T-helper 1 cell treated with Interleukin-12 subunit alpha and Interleukin-12 subunit beta and Interleukin-4 antibody, amounts not matched to agents 30 ng/mL and 1 ng/mL, for 36 hours (primary cell): ENCODE measurements around the gene NTN1. TPM values are rescaled to one million over a fixed set of nuclear protein-coding genes. Genes with fewer than 3 reads are reported as not detected.

Source experiments
- intact Hi-C: fragments of 100-400 bp; cut with micrococcal nuclease; formaldehyde crosslinking; loops from one replicate; pipeline ENCODE4 v1.15.1; 2024
- total RNA-seq: library from RNA; stranded (reverse); gene quantifications from 2 replicates; pipeline ENCODE4 v1.2.3, GENCODE V29; 2022

Gene NTN1
- total RNA-seq, 1 donor from 2014 or later = not detected

DNA sequence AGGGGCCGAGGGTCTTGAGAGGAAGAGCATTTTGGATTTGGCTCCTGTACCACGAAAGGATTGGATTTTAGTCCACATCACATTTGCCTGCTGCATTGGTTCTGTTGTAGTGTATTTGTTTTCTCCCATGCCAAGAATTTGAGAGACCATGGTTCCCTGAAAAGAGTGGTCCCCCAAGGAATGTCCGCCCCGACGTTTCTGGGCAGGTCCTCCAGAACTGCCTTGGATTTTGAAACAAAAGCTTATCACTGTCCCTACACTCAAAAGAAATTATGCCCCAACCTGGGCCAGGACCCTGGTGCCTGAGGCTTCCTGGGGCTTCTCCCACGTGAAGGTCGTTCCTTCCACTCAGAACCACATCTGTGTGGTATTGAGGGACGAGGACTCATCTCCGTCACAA, 10.8 kb downstream of the NTN1 start:
- intact Hi-C loops = no loop called here

DNA sequence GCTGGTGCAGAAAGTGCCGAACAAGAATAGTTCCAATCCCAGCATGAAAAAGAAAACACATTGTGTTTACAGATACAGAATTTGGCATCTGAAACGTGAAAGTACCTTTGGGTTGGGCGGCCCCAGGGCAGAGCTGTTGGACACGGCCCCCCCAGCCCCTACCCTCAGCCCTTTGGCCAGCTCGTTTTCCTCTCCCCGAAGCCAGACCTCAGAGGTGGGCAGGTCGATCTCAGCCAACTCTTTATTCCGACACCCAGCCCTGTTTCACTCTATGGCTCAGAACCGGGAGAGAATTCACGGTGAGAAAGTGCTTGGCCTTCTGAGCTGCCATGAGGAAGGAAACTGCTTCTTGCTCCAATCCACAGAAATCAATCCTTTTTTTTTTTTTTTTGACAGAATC, 11.3 kb downstream of the NTN1 start:
- intact Hi-C loops = no loop called here

DNA sequence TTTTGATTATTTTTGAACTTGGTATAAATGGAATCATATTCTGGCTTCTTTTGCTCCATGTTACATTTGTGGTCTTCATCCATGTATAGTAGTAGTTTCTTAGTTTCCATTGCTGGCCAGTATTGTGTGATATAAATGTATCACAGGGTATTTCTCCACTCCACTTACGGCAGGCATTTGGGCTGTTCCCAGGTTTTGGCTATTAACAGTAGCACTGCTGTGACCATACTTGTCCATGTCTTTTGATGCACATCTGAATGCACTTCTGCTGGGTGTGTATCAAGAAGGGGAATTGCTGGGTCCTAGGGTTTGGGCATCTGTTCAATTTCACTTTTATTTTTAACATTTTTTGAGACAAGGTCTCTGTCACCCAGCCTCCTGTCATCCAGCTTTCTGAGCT, 13.9 kb downstream of the NTN1 start:
- intact Hi-C loops = no loop called here

DNA sequence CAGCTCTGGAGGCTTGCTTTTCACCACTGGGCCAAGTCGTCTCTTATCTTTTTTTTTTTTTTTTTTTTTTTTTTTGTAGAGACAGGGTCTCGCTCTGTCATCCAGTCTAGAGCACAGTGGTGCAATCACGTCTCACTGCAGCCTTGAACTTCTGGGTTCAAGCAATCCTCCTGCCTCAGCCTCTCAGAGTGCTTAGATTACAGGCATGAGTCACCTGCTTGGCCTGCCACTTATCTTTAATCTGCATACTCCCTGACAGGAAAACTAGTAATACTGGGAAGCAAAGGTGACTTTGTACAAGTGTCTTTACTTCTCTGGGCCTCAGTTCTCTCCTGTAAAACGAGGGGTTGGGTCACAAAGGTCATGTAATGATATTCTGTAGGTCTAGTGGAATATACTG, 15.0 kb downstream of the NTN1 start:
- intact Hi-C loops = no loop called here

DNA sequence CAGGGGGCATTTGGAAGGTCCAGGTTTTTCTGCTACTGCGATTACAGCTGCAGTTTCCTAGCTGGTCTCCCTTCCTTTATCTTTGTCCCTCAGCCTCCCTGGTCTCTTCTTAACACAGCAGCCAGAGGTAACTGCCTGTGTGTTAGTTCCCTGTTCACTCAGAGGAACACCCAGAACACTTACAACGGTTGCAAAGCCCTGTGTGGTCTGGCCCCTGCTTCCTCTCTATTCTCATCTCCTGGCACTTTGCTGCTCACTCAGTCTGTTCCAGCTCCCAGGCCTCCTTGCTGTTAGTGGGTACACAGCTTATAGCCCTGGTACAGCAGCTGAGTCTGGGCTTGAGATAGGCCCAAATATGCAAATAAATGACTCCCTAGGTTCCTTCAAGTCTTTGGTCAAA, 16.4 kb downstream of the NTN1 start:
- intact Hi-C loops = no loop called here

DNA sequence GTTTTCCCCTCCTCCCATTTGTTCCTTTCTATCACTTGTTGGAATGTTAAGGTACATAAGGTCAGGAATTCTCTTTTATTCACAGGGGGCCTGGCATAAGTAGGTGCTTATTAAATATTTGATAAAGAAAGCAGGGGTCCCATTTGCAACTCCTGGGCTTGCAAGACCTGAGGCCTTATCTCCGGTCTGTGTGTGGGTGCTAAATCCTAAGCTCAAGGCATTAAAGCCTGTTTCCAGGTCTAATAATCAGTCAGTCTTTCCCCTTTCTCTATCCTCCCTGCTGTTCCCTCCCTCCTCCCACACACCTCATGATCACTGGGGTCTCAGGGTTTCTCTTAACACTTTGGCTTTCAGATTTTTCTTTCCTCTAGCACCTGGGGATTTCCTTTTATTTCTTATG, 17.1 kb downstream of the NTN1 start:
- intact Hi-C loops = no loop called here

DNA sequence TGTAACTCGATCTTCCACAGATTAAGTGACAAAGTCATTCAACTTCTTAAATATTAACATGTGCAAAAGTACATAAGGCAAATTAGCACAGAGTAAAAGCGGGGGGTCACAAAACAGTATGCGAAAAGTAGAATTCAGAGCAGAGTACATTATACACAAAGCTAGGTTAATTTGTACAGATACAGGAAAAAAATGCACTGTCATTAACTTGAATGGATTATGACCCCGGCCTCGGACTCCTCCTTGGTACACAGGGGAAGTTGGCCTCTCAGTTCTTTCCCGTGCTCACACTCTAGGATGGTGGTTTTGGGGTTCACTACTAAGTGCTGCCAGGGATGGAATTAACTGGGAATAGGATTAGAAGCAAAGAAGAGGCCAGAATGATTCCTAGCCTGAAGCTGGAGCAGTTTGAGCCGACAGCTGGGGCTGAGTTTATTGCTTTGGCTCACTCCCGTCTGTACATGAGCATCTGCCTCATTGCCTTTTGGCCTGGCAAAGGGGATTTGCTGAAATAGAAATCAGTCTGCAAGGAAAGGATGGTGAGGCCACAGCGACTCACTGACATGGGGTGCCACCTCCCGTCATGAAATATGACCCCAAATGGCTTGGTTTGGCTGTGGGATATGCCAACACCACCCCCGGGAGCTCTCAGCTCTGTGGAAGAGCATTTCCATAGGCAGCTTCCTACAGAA, 23.6 kb downstream of the NTN1 start:
- intact Hi-C loops = no loop called here

DNA sequence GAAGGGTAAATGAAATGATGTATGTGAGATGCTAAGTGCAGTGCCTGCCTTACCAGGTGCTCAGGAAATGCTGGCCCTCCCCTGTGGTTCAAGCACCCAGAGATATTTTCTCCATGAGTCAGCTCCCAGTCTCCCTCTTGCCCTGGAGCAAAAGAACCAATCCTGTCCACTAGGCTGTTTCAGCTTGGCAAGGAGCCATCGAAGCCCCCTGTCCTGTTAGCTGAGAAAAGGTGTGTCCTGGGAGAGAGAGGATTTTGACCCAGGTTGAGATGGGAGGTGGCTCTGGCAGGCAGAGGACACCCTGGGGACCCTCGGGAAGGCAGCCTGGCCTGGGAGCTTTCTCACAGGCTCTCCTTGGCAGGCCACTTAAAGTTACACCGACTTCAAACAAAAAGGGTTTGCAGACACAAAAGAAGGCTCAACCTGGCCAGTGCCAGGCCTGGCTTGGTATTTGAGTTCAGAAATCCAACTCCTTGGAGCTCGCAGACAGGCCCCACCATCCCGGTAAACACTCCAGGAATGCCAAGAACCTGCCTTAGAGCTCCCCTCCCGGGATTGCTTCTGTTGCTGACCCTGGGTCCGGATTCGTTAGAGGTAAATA, 29.6 kb downstream of the NTN1 start:
- intact Hi-C loops = no loop called here

DNA sequence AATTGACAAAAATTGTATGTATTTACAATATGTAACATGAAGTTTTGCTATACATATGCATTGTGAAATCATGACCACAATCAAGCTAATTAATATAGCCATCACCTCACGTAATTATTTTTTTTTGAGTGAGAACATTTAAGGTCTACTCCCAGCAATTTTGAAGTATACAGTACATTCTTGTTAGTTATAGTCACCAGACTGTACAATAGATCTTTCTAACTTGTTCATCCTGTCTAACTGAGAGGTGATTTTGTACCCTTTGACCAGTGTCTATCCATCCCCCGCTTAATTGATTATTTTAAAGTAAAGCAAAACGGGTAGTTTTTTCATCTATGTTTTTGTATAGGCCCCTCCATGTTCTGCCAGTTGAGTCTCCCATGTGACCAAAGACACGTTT, 30.3 kb downstream of the NTN1 start:
- intact Hi-C loops = no loop called here

DNA sequence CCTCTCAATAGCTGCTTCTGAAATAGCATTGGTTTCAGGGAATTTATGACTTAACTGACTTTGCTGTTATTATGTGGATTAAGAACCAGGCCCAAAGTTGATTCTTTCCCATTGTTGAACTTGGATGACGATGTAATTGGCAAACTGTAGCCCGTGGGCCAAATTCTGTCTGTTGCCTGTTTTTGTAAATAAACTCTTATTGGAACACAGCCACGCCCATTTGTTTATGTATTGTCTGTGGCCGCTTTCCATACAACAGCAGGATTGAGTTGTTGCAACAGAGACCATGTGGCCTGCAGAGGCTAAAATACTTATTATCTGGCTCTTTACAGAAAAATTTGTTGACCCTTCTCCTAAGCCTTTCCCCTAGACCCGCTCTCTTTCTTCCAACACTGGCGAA, 31.6 kb downstream of the NTN1 start:
- intact Hi-C loops = no loop called here

DNA sequence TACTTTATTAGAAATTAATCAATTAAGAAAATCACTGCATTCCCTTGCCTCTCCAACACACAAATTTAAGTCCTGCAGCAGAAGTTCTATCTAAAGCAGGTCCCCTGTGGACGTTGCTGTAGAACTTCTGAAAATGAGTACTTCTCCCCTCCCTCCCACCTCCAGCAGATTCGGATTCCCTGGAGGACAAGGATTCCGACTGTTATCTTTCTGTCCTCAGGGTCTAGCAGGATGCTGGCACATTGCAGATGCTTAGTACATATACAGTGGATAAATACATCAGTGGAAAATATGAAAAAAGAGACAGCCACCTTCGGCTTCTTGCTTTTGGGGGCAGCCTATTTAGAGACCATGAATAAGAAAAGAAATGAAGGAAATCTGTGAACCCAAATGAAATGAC, 32.1 kb downstream of the NTN1 start:
- intact Hi-C loops = no loop called here

DNA sequence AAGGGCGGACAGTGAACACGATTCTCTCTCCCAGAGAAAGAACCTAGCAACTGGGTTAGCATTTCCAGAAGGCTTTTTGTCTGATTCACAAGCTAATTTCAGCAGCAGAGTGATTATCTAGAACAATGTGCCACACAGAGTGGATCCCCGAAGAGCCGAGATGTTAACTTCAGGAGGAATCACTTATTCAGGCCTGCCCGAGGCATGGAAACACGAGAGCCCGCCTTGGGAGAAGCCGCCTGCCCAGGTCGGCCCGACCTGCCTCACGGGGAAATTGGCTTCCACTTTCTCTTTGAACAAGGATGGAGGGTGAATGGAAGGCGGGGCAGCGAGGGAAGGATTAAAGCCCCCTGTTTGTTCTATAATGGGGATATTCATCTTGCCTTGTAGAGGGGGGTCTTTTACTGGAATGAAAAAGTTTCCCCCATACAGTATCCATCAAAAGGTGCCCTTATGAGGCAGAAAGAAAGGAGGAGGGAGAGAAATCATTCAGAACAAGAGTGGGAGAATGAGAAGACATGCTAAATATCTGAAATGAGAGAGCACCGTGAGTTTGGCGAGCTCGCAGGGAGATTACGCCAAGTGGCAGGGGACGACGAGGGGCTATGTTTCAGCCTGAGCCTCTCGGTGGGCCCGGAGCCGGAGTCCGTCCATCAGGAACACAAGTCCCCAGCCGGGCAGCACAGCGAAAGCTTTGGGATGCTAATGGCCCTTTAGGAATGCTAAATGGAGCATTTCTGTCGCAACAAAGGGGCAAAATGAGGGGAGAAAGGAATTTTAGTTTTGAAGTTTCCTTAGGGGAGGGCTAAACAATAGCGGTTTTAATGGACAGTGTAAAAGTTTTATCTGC, 33.0 kb downstream of the NTN1 start:
- intact Hi-C loops = no loop called here

DNA sequence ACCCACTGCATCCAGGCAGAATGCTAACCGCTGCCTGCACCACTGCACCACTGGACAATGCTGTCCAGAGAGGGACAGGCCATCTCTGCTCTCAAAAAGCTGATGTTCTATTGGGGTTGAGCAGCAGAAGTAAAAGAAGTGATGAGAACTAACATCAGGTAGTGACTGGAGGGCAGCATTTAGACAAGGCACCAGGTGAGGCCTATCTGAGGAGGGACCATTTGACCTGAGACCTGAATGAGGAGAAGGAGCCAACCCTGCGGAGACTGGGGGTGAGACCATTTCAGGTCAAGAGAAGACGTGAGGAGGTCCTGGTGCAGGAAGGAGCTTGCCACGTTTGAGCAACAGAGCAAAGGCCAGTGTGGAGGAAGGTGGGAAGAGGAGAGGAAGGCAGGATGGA, 34.0 kb downstream of the NTN1 start:
- intact Hi-C loops = no loop called here

DNA sequence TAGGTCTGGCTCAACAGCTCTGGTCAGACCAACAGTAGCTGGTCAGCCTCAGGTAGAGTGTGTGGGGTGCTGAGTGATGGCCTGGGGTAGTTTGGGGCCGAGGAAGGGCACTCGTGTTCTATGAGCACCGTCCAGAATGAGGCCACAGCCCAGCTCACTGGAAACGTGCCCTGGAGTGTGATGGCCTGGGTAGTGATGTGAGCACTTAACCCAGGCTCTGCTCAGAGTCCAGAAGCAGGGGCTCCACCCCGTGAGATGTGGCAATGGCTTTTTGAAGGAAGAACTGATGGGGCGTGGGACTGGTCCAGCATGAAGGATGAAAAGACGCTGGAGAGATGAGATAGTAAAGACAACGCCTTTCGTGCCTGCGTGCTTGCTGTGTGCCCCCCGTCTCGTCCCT, 35.3 kb downstream of the NTN1 start:
- intact Hi-C loops = no loop called here

DNA sequence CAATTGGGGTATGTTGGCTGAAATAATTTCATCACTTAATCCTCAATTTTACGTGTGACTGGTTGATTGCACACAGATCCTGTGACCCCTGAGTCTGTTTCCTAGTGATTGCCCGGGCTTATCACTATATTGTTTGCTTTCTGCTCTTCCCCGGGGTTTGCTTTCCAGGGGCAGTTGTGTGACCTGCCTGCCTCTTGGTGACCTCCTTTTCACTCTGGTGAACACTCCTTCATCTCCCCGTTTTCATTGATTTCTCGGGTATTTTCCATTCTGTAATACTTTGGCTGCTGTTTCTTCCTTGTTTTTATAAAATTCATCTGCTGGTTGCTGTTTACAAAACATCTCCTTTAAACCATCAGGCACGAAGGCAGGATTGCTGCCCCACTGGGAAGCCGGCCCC, 36.0 kb downstream of the NTN1 start:
- intact Hi-C loops = no loop called here

DNA sequence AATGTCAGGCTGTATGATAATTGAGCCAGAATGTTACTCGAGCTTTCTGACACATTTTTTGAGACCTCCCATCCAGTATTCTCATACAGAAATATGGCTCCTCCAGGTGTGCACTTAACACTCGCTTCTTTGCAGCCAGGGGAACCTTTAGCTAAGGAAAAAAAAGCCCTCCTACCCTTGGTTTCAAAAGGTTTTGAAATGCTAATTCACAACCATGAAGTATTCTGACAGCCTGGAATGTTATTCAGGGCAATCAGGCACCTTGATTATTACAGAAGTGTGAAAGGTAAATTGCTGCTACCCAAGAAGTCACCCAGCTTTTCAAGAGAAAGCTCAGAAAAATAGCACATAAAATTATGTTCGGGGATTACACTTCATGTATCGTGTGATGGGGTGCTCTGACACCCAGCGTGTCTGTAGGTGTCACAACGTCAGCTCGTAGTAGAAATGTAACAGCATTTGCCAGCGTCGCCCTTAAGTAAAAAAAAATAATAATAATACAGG, 41.1 kb downstream of the NTN1 start:
- intact Hi-C loops = no loop called here

DNA sequence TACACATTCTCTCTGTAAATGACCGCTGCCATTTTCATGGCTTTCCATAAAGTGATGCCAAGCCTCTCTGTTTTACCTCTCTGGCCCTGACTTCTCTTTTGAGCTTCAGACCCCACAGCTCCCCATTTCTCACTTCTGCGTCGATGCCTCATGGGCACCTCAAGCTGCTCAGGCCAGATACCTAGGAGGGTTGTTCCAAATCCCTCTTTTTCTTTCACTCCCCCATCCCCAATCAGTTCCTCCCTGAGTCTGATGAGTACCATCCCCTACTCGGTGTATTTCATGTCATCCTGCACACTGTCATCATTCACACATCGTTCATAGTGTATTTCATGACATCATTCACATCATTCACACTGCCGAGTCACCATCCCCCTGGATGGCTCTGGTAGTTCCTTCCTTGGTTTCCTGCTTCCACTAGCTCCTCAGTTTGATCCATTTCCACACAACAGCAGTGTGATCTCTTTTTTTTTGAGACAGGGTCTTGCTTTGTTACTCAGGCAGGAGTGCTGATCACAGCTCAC, 43.1 kb downstream of the NTN1 start:
- intact Hi-C loops = no loop called here

DNA sequence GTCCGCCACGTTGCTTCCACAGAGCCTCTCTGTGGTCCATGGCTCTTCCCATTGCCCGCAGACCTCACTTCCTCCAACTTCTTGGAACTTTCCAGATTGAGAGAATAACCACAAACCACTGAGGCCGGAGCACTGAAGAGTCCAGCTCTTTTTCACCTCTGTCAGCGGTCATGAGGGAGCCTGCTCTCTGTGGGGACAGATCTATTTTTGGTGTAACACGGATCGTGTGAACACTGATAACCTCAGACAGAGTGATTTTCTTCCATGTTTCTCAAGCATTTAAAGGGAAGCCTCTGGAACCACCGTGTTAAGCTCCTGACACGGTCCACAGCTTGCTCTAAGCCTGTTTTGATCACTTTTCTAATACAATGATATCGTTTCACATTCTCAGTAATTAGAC, 49.7 kb downstream of the NTN1 start:
- intact Hi-C loops = no loop called here

DNA sequence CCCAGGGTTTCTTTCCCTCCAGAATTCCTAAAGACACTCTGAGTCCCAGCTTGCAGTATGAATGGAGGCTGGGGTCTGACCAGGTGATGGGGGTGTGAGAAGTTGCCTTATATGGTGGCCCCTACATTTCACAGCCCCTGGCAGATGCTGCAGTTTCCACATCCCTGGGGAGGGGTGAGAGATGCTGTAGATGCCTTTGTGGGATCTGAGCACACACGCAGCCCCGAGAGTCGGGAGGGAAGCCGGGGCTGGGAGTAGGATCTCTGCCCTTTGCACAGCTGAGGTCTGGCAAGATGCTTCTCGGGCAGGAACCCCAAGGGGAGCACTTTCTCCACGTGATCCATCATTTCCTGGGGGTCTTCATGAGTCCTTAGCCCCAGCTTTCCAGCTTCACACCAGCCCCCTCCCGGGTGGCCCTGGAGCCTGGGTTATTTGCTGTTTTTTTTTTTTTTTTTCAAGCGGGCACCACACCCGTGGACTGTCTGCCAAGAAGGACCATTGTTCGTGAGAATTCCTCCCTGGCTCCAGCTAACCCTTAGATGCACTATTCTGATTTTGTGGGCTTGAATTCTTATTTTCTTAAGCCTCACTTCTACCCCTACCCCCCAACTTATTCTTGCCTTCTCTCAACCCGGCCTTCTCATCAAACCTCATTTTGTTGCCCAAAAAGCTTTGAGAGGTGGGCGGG, 50.6 kb downstream of the NTN1 start:
- intact Hi-C loops = no loop called here

DNA sequence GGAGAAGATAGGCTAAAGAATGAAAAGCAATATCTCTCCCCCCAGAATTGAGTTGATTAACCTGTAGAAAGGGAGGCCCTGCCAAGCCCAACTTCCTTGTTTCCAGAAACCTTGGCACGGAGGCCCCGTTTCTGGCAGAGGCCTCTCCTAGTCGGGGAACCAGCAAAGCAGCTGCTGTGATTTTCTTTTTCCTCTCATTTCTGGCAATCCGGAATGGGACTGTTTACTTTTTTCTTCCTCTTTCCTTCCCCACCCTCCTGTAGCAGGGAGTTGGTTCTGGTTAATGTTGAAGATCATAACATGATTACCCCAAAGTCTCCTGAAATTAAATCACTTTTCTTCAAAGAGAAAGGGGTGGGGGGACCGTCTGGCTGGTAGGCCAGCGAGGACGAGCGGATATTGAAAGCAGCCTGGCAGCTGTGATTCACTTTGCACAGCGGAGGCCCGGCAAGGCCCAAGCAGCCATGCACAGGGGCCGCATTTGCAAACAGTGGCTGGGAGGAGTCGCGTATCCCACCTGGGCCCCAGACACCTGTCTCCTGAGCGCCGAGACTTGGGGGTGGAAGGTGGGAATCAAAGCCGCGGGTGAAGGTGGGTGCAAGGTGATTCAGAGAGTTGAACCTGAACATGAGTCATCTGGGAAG, 51.5 kb downstream of the NTN1 start:
- intact Hi-C loops = no loop called here

DNA sequence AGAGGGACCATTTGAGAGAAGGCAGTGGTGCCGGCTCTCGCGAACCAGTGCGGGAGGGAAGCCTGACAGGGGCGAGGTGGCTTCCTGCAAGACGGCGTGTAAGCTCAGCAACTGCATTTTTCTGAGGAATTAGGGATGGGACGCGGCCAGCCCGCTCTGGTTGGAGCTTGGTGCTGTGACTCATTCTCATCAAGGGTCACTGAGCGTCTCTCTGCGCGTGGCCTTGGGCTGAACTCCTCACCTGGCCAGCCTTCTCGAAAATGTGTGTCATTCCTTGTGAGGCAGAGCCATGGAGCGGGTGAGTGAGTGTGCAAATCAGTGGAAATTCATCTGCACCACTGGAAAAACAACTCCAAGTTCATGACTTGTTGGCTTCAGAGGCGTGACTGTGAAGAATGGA, 52.8 kb downstream of the NTN1 start:
- intact Hi-C loops = no loop called here
